Calu3 (cell line): ENCODE measurements around the gene UBASH3B. TPM values are rescaled to one million over a fixed set of nuclear protein-coding genes. Genes with fewer than 3 reads are reported as not detected.

Experiments
- BruUV-seq: library from RNA; stranded (reverse); fragments of 400-500 nt; replicated peaks from 2 replicates; lab custom pipeline; 2021; lab: Mats Ljungman, UMichigan
- CTCF ChIA-PET: fragments of 300-600 bp; sonication (Branson Sonifier 250); formaldehyde crosslinking; loops from one replicate; lab custom pipeline; 2022; ENCODE audit warnings: antibody characterized with exemption; lab: Charles Lee
- DNase-seq: peaks from one replicate; pipeline ENCODE4 v3.0.0; 2022
- H3K27ac Mint-ChIP-seq: one replicate; pipeline ENCODE4 v1.8.0; 2022; ENCODE audit warnings: mixed read lengths; ENCODE audit not compliant: unreplicated experiment
- H3K27me3 Mint-ChIP-seq: one replicate; pipeline ENCODE4 v1.8.0; 2022; ENCODE audit warnings: mixed read lengths; ENCODE audit not compliant: unreplicated experiment
- H3K36me3 Mint-ChIP-seq: one replicate; pipeline ENCODE4 v1.8.0; 2022; ENCODE audit warnings: mild to moderate bottlenecking, moderate library complexity, mixed read lengths; ENCODE audit not compliant: insufficient read depth, unreplicated experiment
- H3K4me1 Mint-ChIP-seq: one replicate; pipeline ENCODE4 v1.8.0; 2022; ENCODE audit warnings: mild to moderate bottlenecking, low read depth, mixed read lengths; ENCODE audit not compliant: unreplicated experiment
- H3K4me3 Mint-ChIP-seq: one replicate; pipeline ENCODE4 v1.8.0; 2022; ENCODE audit warnings: mild to moderate bottlenecking, low read depth, moderate library complexity, mixed read lengths; ENCODE audit not compliant: unreplicated experiment
- H3K9me3 Mint-ChIP-seq: one replicate; pipeline ENCODE4 v1.8.0; 2022; ENCODE audit warnings: low read depth, mixed read lengths; ENCODE audit not compliant: unreplicated experiment
- CTCF ChIP-seq: fragments of 200-600 bp; IDR thresholded peaks from one replicate; pipeline ENCODE4 v1.8.0; 2022; ENCODE audit warnings: antibody characterized with exemption; ENCODE audit not compliant: unreplicated experiment
- intact Hi-C: fragments of 100-400 bp; cut with micrococcal nuclease; formaldehyde crosslinking; loops from one replicate; pipeline ENCODE4 v1.10.0; 2022; ENCODE audit not compliant: unreplicated experiment
- total RNA-seq: library from RNA; stranded (reverse); gene quantifications from 2 replicates; pipeline ENCODE4 v1.2.3, GENCODE V29; 2022

UBASH3B gene
- total RNA-seq, 1 experiment from 2014 or later, result 74.9 TPM

- H3K27ac Mint-ChIP-seq, result no peak overlapping the region
- DNase-seq, result no peak
- no peak for TF ChIP-seq CTCF
- intact Hi-C loops, result no loop called here
- peaks cover 5% of the 10 kb centered on the region for H3K4me1 Mint-ChIP-seq
- no TSS peak for BruUV-seq
- CTCF ChIA-PET, result no interaction called here
- no peaks in the 10 kb centered on the region for H3K27me3 Mint-ChIP-seq
- no peak overlapping the region for H3K4me3 Mint-ChIP-seq
- H3K9me3 Mint-ChIP-seq, result no peaks in the 10 kb centered on the region
- H3K36me3 Mint-ChIP-seq, result peaks cover 21% of the 10 kb centered on the region
Observed at GRCh38 chr11:122808478-122808869, 153.0 kb downstream of the UBASH3B start.

- H3K27me3 Mint-ChIP-seq, result no peaks in the 10 kb centered on the region
- TSS peak; percentile 20 for BruUV-seq
- H3K4me3 Mint-ChIP-seq, result no peak overlapping the region
- H3K4me1 Mint-ChIP-seq, result peaks cover 8% of the 10 kb centered on the region
- intact Hi-C loops, result no loop called here
- no peaks in the 10 kb centered on the region for H3K9me3 Mint-ChIP-seq
- peaks cover 13% of the 10 kb centered on the region for H3K36me3 Mint-ChIP-seq
- no peak overlapping the region for H3K27ac Mint-ChIP-seq
- CTCF ChIA-PET, result no interaction called here
- TF ChIP-seq CTCF, result no peak
- DNase-seq, result no peak
Observed at GRCh38 chr11:122809866-122810265, 154.3 kb downstream of the UBASH3B start.

GRCh38 chr11:122811721-122812120 lies 156.2 kb downstream of the UBASH3B start:
- no TSS peak for BruUV-seq
- H3K36me3 Mint-ChIP-seq, result peaks cover 20% of the 10 kb centered on the region
- H3K9me3 Mint-ChIP-seq, result no peaks in the 10 kb centered on the region
- no peak overlapping the region for H3K4me3 Mint-ChIP-seq
- no peak for TF ChIP-seq CTCF
- peaks cover 10% of the 10 kb centered on the region for H3K4me1 Mint-ChIP-seq
- CTCF ChIA-PET, result no interaction called here
- intact Hi-C loops, result no loop called here
- no peaks in the 10 kb centered on the region for H3K27me3 Mint-ChIP-seq
- DNase-seq, result no peak
- H3K27ac Mint-ChIP-seq, result no peak overlapping the region

- intact Hi-C loops, result no loop called here
- no peak overlapping the region for H3K4me3 Mint-ChIP-seq
- no peaks in the 10 kb centered on the region for H3K9me3 Mint-ChIP-seq
- no peak for TF ChIP-seq CTCF
- H3K36me3 Mint-ChIP-seq, result peaks cover 29% of the 10 kb centered on the region
- no TSS peak for BruUV-seq
- H3K27me3 Mint-ChIP-seq, result no peaks in the 10 kb centered on the region
- H3K27ac Mint-ChIP-seq, result no peak overlapping the region
- peaks cover 17% of the 10 kb centered on the region for H3K4me1 Mint-ChIP-seq
- CTCF ChIA-PET, result interaction anchor here (0.8 kb wide), 1 partner anchor 41 kb away, joined by 3 read pairs; no protein-coding TSS in a partner anchor
- DNase-seq, result no peak
Observed at GRCh38 chr11:122812638-122813037, 157.1 kb downstream of the UBASH3B start.
